Spleen (tissue), 7 donors: Measurements from ENCODE around the gene UBE2B.

Experiments used
- CTCF ChIP-seq, 11 experiments: fragments of 200-600 bp in 7 of 11; fragments of 450-650 bp in 4 of 11; sonication (generic) in 4 of 11; IDR thresholded peaks in 8 of 11; conservative IDR thresholded peaks in 3 of 11; 1 replicate in 7 of 11; 2 replicates in 4 of 11; pipeline versions ENCODE4 v1.4.0 to v1.8.0; 2016 to 2021; ENCODE audit warnings: antibody characterized with exemption in 11 of 11, inconsistent platforms in 4 of 11, mild to moderate bottlenecking in 1 of 11
- POLR2A ChIP-seq, 3 donors: fragments of 450-650 bp; IDR thresholded peaks; one replicate each; pipeline ENCODE4 v1.5.1; 2017; ENCODE audit warnings: antibody characterized with exemption in 3 of 3, mild to moderate bottlenecking in 1 of 3
- POLR2AphosphoS5 ChIP-seq, 3 donors: sonication (generic); formaldehyde crosslinking; IDR thresholded peaks; one replicate each; pipeline ENCODE4 v1.5.1; 2017; ENCODE audit warnings: antibody characterized with exemption in 3 of 3
- donor health status: DM: no; HTN: no; CAD: no; lungs with moderate emphysema.
- donor health status: DM: no; HTN: no; CAD: no.
- donor health status: DM: no; HTN: no; CAD: no.

DNA sequence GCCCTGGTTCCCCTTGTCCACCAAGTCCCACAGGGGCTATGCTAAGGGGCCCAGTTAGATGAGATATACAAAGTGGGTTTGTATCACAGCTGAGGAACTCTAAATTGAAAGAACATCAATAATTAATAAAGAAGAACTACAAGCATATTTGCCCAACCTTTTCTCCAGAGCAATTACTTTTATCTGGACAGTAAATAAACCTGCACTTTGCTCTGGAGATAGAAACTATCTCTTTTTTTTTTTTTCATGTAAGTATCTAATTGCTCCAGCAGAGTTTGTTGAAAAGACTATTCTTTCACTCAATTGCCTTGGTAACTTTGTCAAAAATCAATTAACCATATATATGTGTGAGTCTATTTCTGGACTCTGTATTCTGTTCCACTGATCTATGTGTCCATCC, 46.3 kb downstream of the UBE2B start:
- no peak for TF ChIP-seq CTCF (IDR thresholded peaks at IDR 0.05 in 8 of 11, conservative IDR thresholded peaks at IDR 0.05 in 3 of 11)
- no peak for TF ChIP-seq POLR2A (IDR thresholded peaks at IDR 0.05)
- TF ChIP-seq POLR2AphosphoS5 (IDR thresholded peaks at IDR 0.05): no peak
